ENCODE data around the gene SRGAP2B. TPM values are rescaled to one million over a fixed set of nuclear protein-coding genes. Genes with fewer than 3 reads are reported as not detected.
"Not testable (repeated sequence)": the region's sequence is repeated elsewhere in the genome, so short reads cannot be mapped to it uniquely, and the experiment has no call there.

SRGAP2B gene
- total RNA-seq, 1 donor from 2014 or later = 9.4 TPM

DNA sequence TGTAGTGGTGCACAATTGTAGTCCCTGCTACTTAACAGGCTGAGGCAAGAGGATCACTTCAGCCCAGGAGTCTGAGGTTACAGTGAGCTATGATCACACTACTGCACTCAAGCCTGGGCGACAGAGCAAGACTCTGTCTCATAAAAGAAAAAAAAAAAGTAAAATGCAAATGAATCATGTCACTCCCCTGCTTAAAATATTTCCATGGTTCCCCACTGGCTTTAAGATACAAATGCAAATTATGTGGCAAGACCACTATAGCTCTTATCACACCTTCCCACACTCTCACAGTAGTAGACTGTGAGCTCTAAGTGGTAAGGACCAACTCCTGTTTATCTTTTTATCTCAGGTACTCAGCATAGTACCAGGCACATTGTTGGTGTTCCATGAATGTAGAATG is 53.6 kb downstream of the SRGAP2B start:
- intact Hi-C loops (cut with micrococcal nuclease); H3K9me3 ChIP-seq (replicated peaks); H3K4me1 ChIP-seq; H3K27me3 ChIP-seq (ENCODE audit: low read depth); H3K27ac ChIP-seq (replicated peaks); H3K4me3 ChIP-seq; DNase-seq; H3K36me3 ChIP-seq: not testable (repeated sequence)

DNA sequence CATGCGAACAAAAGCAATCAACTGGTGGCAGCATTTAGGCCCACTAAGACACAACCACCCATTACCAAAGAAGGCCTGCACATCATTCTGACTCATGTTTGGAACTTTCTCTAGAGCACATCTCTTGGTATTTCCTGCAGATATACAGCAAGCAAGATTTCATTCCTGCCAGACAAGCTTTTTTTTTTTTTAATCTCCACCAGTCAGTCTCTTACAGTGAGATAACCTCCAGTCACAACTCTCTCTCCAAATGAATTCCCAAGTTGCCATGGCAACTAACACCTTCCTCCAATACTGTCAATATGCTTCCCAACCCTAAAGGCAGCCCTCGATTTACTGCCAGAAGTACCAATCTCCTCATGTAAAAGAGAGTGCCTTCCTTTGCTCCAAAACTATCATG is 59.1 kb downstream of the SRGAP2B start:
- H3K9me3 ChIP-seq (replicated peaks); DNase-seq; intact Hi-C loops (cut with micrococcal nuclease): not testable (repeated sequence)

DNA sequence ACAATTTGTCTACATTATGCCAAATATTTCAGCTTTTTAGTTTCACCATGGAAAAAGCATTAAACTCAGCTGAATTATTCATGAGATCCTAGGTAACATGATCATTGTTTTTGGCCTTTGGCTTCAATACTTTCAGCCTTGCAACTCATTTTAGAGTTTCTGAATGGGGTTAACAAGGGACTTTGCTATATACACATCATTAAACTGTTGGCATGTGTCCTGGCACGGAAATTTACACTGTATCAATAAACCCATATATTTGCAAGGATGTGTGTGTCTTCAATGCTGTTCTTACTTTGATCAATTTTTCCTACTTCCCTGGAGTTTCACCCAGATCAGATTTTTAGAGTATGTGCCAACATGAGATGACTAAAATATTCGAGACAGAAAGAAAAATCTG is 61.6 kb downstream of the SRGAP2B start:
- H3K9me3 ChIP-seq (replicated peaks); DNase-seq; H3K27ac ChIP-seq (replicated peaks); intact Hi-C loops (cut with micrococcal nuclease); H3K36me3 ChIP-seq; H3K4me1 ChIP-seq; H3K4me3 ChIP-seq; H3K27me3 ChIP-seq (ENCODE audit: low read depth): not testable (repeated sequence)

More for the DNA sequence above, 59.1 kb downstream of the SRGAP2B start:
- not testable (repeated sequence) for H3K27me3 ChIP-seq (ENCODE audit: low read depth); H3K36me3 ChIP-seq; H3K4me1 ChIP-seq; H3K4me3 ChIP-seq; H3K27ac ChIP-seq (replicated peaks)

DNA sequence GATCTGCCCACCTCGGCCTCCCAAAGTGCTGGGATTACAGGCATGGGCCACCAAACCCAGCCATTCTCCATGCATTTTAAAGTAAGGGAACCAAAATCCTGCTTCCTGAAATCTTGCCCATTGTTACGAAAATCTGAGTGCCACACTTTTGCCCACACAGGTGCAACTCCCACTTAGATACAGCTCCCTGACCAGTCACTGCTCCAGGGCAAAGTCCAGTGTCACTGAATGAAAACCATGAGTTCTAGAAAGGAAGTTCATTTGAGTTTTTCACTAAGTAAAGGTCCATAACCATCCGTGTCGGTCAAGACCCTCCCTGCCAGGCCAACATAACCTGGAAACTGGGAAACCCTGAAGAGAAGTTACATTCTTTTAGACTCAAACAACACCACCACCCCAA is 67.9 kb downstream of the SRGAP2B start:
- H3K9me3 ChIP-seq (replicated peaks); H3K27ac ChIP-seq (replicated peaks); intact Hi-C loops (cut with micrococcal nuclease); H3K4me1 ChIP-seq; DNase-seq; H3K36me3 ChIP-seq; H3K4me3 ChIP-seq; H3K27me3 ChIP-seq (ENCODE audit: low read depth): not testable (repeated sequence)

DNA sequence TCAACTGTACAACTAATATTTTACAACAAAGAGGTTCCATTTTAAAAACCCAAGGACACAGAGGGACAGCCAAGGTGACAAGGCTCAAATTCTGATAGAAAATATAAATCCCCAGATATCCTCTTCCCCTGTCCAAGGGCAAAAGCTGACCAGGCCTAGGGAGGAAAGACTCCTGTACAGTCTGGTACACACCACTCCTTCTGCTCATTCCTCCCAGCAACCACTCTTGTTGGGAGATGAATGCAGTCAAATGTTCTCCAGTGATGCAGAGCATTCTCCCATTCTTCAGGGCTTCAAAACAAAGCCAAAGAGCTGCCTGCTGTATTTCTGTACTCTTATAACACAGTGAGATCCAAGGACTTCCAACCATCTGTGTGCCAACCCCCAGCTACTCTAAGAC is 69.8 kb downstream of the SRGAP2B start:
- H3K36me3 ChIP-seq; H3K4me3 ChIP-seq; H3K27me3 ChIP-seq (ENCODE audit: low read depth); H3K4me1 ChIP-seq; DNase-seq; intact Hi-C loops (cut with micrococcal nuclease); H3K27ac ChIP-seq (replicated peaks); H3K9me3 ChIP-seq (replicated peaks): not testable (repeated sequence)

DNA sequence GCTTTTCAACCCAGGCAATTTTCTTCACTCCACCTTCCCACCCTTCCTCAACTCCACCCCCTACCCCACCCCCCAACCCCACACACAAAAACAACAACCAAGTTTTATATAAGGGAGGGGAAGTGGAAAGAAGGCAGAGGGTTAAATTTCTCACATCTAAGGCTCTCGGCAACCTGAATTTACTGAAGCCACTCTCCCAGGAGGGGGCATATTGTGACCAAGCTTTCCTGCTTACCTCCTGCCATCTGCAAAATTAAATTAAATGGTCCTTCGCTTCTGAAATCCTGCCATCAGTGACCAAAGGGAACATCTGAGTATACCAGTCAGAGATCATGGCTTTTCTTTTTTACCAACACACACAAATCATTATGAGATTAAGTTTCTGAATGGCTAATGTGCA is 72.9 kb downstream of the SRGAP2B start:
- DNase-seq; H3K36me3 ChIP-seq; intact Hi-C loops (cut with micrococcal nuclease); H3K27me3 ChIP-seq (ENCODE audit: low read depth); H3K27ac ChIP-seq (replicated peaks); H3K4me1 ChIP-seq; H3K4me3 ChIP-seq; H3K9me3 ChIP-seq (replicated peaks): not testable (repeated sequence)

DNA sequence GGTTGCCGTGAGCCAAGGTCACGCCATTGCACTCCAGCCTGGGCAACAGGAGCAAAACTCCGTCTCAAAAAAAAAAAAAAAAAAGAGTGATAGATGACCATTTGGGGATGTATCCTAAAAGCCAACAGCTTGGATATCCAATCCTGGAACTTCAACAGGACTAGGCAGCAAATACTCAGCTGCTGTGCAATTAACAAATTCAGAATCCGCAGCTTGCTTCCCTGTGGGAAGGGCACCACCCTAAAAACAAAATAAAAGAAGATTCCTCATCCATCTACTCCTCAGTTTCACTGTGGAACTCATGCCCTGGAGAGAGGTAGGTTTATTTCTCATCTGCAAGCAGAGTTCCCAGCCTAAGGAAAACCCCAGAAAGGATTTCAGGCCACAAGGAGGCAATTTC is 73.4 kb downstream of the SRGAP2B start:
- H3K36me3 ChIP-seq; H3K4me1 ChIP-seq; H3K27ac ChIP-seq (replicated peaks); DNase-seq; H3K4me3 ChIP-seq; H3K9me3 ChIP-seq (replicated peaks); intact Hi-C loops (cut with micrococcal nuclease); H3K27me3 ChIP-seq (ENCODE audit: low read depth): not testable (repeated sequence)

DNA sequence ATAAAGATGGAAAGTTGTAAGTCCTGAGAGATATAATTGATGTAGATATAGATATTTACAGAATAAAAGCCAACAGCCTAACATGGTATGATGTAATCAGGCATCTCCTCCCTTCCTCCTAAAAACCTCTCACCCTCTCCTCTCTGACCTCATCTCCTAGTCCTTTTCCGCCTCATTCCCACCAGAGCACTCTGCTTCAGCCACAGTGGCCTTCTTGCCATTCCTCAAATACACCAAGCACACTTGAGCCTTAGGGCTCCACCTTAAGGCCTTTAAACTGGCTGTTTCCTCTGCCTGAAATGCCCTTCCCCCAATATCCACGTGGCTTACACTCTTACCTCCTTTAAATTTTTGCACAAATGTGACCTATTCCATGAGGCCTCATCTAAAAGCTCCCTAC is 75.4 kb downstream of the SRGAP2B start:
- H3K27ac ChIP-seq (replicated peaks); H3K4me3 ChIP-seq; intact Hi-C loops (cut with micrococcal nuclease); H3K36me3 ChIP-seq; DNase-seq; H3K4me1 ChIP-seq; H3K9me3 ChIP-seq (replicated peaks); H3K27me3 ChIP-seq (ENCODE audit: low read depth): not testable (repeated sequence)

DNA sequence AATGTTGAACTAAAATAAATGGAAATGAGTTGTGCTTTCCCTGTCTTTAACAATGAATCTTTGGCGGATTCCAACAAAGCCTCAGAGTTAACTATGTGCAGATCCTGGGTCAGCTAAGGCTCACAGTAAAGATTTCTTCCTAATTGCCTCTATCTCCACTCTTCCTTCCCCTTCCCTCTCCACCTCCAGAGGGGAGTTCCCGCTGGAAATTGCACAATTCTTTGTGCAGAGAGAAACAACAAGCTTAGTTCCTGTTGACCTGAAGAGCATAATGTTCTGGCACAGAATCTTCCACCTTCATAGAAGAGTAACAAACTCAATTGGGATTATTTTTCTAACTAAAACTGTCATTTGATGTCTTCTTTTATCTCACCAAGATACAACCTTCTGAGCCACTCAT is 77.4 kb downstream of the SRGAP2B start:
- H3K4me1 ChIP-seq; H3K36me3 ChIP-seq; intact Hi-C loops (cut with micrococcal nuclease); H3K4me3 ChIP-seq; H3K9me3 ChIP-seq (replicated peaks); H3K27me3 ChIP-seq (ENCODE audit: low read depth); DNase-seq; H3K27ac ChIP-seq (replicated peaks): not testable (repeated sequence)

DNA sequence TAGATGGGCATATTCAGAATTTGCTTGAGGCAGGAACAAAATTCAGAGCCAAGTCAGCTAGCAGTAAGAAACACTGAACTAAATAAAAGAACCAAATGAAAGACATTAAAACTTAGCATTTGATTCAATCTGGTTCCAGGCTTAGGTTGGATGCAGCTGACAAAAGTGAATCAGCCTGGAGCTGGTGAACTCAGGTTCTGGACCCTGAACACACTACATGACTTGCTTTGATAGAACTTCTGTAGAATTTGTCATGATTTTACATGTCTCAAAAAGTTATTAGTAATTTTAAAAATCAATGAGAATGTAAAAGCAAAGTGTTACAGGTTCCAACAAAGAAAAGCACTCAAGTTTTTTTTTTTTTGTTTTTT is 78.7 kb downstream of the SRGAP2B start:
- H3K27me3 ChIP-seq (ENCODE audit: low read depth); H3K36me3 ChIP-seq; H3K4me1 ChIP-seq; intact Hi-C loops (cut with micrococcal nuclease); H3K27ac ChIP-seq (replicated peaks); H3K9me3 ChIP-seq (replicated peaks); DNase-seq; H3K4me3 ChIP-seq: not testable (repeated sequence)

DNA sequence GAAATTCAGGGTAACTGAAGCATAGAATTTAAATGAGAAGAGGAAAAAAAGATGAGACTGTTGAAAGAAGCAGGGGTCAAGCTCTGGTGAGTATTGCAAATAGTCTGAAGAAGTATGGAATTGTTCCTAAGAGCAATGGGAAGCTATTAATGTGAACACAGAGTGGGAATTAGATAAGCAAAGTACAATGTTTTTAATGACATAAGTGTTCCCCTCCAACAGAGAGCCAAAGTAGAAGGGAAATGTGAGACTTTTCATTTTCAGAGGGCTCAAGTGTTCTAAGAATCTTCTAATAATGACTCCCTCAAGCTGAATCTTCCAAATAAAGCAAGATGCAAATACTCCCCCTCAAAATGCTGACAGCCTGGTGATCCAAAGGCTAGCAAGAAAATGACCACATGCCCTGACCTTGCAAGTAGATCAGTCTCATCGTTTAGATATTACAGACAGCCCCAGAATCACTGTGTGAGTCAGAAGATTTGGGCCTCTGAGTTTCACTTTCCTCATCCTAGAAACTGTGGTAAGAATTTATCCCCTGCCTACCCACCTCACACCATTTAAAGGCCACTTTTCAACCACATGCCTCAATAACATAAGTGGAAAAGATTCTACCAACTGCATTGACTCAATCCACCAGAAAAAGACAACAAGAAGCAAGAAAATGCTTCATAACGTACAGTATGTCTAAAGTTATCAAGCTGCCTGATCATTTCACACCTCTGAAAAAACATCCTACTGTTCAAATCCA is 79.2 kb downstream of the SRGAP2B start:
- intact Hi-C loops (cut with micrococcal nuclease); H3K27me3 ChIP-seq (ENCODE audit: low read depth); H3K4me1 ChIP-seq; H3K9me3 ChIP-seq (replicated peaks); H3K27ac ChIP-seq (replicated peaks); H3K4me3 ChIP-seq; H3K36me3 ChIP-seq; DNase-seq: not testable (repeated sequence)

DNA sequence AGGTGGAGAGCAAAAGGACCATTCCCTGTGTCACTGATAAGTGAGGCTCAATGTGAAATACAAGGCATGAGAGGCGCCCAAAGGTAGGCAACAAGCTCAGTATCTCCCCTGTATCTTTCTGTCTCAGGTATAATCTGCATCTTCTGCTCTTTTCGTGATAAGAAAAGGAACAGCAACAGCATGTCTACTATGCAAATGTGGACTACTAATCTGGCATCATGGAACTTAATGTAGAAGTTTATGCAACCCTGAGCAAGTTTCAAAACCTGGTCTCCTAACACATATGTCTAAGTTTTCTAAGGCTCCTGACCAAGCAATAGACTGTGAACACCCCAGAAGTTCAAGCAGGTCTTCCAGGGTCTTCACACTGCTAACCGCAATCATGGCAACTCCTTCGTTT is 81.8 kb downstream of the SRGAP2B start:
- H3K27me3 ChIP-seq (ENCODE audit: low read depth); H3K36me3 ChIP-seq; DNase-seq; H3K4me3 ChIP-seq; H3K27ac ChIP-seq (replicated peaks); H3K9me3 ChIP-seq (replicated peaks); H3K4me1 ChIP-seq; intact Hi-C loops (cut with micrococcal nuclease): not testable (repeated sequence)

DNA sequence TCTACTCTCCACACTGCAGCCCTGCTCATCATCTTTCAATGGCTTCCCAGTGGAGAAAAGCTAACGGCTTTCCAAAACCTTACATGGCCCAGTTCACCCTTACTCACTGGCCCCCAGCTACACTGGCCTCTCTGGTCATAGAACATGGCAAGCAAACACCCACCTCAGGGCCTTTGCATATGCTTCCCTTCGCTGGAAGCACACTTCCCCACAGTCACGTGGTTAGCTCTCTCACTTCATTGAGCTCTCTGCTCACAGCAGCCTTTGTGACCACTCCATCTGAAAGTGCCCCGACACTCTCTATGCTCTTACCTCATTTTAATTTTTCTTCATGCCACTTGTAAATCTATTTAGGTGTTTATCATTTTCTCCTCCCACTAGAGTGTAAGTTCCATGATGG is 83.3 kb downstream of the SRGAP2B start:
- DNase-seq, H3K4me1 ChIP-seq, H3K36me3 ChIP-seq: not testable (repeated sequence)

DNA sequence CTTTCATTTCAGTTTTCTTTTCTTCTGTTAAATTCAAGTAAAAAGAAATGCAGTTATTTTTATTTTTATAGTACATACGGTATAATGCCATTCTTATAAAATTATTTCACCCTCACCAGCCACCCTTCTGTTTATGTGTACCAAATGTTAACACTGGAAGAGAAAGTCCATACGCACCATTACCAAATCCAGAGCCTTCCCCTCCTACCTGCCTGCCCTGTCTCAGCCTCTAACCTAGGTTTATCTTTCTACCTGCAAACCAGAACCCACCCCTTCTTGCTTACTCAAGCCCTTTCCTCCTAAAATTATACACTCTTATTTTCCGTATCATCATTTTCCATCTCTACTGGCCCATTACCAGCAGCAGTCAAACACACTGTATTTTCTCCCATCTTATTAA is 84.5 kb downstream of the SRGAP2B start:
- H3K4me3 ChIP-seq; H3K27ac ChIP-seq (replicated peaks); H3K4me1 ChIP-seq; H3K27me3 ChIP-seq (ENCODE audit: low read depth); H3K9me3 ChIP-seq (replicated peaks); H3K36me3 ChIP-seq; DNase-seq; intact Hi-C loops (cut with micrococcal nuclease): not testable (repeated sequence)

More for the DNA sequence above, 83.3 kb downstream of the SRGAP2B start:
- H3K9me3 ChIP-seq (replicated peaks); H3K27ac ChIP-seq (replicated peaks); H3K4me3 ChIP-seq; intact Hi-C loops (cut with micrococcal nuclease); H3K27me3 ChIP-seq (ENCODE audit: low read depth): not testable (repeated sequence)

DNA sequence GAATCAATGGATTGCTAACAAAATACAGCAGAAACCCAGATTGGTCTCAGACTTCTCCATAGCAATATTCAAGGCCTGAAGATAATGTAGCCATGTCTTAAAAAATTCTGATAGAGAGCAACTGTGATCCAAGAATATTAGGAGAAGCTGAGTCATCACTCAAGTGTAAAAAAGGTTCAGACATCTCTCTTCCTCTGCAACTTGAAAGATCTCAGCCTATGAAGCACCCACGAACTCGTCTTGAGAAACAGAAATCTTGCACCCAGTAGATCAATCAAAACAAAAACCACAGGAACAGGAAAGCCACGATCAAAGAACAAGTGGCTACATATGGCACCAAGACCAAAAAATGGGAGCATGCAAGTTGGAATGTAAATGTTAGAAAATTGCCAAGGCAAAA is 85.2 kb downstream of the SRGAP2B start:
- H3K9me3 ChIP-seq (replicated peaks); H3K4me3 ChIP-seq; DNase-seq; H3K4me1 ChIP-seq; H3K36me3 ChIP-seq; intact Hi-C loops (cut with micrococcal nuclease); H3K27ac ChIP-seq (replicated peaks); H3K27me3 ChIP-seq (ENCODE audit: low read depth): not testable (repeated sequence)

All from left ventricle myocardium inferior (tissue), 1 donor.